OCI-LY3 (cell line): ENCODE data around the gene PGA5.
"Not testable (repeated sequence)": the region's sequence is repeated elsewhere in the genome, so short reads cannot be mapped to it uniquely, and the experiment has no call there.

Experiments
- CTCF ChIP-seq: fragments of 200-600, 300-600 bp; sonication (generic); IDR thresholded peaks from 2 replicates; pipeline ENCODE4 v1.5.1; 2014; ENCODE audit warnings: antibody characterized with exemption, low read length, low read depth
- EZH2phosphoT487 ChIP-seq: fragments of 200-600 bp; shearing (Covaris generic); IDR thresholded peaks from 2 replicates; pipeline ENCODE4 v1.6.1; 2018; ENCODE audit warnings: antibody characterized with exemption, mixed run types, low read depth

DNA sequence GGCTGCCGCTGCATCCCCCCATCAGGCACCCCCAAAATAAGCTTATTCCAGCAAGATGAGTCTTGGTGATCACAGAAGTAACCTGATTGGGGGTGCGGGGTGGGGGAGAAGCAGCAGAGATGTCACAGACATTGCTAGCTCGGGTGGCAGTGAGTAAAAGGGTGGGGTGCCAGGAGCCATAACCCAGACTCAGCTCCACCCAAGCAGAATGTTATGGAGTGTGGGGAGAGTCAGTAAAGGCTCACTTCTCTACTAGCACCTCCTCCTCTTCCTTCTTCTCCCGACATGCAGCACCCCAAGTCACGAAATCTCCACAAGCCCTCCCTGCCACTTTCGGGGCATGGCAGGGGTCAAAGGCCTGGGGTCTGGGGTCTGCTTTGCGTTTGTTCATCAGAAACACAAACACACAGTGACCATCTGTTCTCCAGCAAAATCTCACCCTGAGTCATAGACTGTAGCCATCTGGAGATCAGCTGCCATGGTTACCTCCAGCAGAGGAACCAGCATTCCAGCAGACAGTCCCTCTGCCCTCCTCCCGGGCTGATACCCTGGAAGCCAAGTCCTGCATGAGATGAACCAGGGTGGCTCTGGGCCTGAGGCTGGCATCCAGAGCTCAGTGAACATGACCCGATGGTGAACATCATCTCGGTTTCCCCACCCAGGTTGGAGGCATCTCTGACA, 4.4 kb downstream of the PGA5 start:
- TF ChIP-seq CTCF, EZH2phosphoT487: not testable (repeated sequence)
